Erythroblast (primary cell): ENCODE measurements around the gene ZFPM1.

Experiments
- GATA1 ChIP-seq: IDR thresholded peaks from 2 replicates; pipeline ENCODE4 v1.6.1; 2011; ENCODE audit warnings: low read depth, mild to moderate bottlenecking, control low read depth, low read length, moderate library complexity
- POLR2A ChIP-seq: IDR thresholded peaks from 2 replicates; pipeline ENCODE4 v1.6.1; 2011; ENCODE audit warnings: mild to moderate bottlenecking, low read length

DNA sequence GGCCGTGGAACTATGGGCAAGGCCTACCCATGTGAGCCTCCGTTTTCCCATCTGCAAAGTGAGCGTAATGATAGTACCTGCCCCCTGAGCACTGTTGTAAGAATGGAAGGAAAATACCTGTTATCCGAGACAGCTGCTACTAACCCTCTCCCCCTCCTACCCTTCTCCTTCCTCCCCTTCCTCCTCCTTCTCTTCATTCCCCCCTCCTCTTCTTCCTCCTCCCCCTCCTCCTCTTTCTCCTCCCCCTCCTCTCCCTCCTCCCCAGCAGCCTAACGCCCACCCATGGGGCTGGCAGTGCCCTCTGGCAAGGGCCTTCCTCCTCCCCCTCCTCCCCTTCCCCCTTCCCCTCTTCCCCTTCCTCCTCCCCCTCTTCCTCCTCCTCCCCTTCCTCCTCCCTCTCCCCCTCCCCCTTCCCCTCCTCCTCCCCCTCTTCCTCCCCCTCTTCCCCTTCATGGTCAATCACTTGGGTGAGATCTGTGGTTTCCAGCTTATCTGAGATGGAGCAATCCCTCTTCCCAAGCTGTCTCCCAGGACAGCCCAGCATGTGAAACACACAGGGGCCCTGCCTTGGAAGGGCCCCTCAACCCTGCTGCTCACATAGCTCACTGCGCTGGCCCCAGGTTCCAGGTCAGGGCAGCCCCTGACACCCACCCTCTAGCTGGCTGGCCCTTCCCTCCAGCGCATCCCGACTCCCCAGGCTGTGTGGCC, 6.4 kb downstream of the ZFPM1 start:
- TF ChIP-seq POLR2A, result no peak
- TF ChIP-seq GATA1, result no peak
